WTC11 (cell line): ENCODE data around the gene LPCAT1.

Experiments used
- CTCF ChIP-seq: fragments of 200-600 bp; IDR thresholded peaks from 2 replicates; pipeline ENCODE4 v1.8.0; 2022; ENCODE audit warnings: antibody characterized with exemption
- E2F4 ChIP-seq: sonication (generic); formaldehyde crosslinking; IDR thresholded peaks from 2 replicates; pipeline ENCODE4 v1.8.1; 2022; ENCODE audit warnings: low read depth, mild to moderate bottlenecking, moderate library complexity, missing genetic modification reagents, borderline replicate concordance
- ELF4 ChIP-seq: sonication (generic); formaldehyde crosslinking; IDR thresholded peaks from 2 replicates; pipeline ENCODE4 v1.8.1; 2022; ENCODE audit warnings: low read depth, mild to moderate bottlenecking, moderate library complexity, missing genetic modification reagents
- FOXK1 ChIP-seq: sonication (generic); formaldehyde crosslinking; IDR thresholded peaks from 2 replicates; pipeline ENCODE4 v1.8.0; 2022; ENCODE audit warnings: mild to moderate bottlenecking, moderate library complexity, missing genetic modification reagents
- GRHL2 ChIP-seq: fragments of 250-450 bp; sonication (Bioruptor Pico); IDR thresholded peaks from 2 replicates; pipeline ENCODE4 v1.8.0; 2022; ENCODE audit warnings: mild to moderate bottlenecking, moderate library complexity; ENCODE audit not compliant: insufficient replicate concordance, severe bottlenecking
- HMGXB4 ChIP-seq: sonication (generic); formaldehyde crosslinking; IDR thresholded peaks from 2 replicates; pipeline ENCODE4 v1.8.1; 2023; ENCODE audit warnings: mild to moderate bottlenecking, moderate library complexity, missing genetic modification reagents
- IRF2 ChIP-seq: sonication (generic); formaldehyde crosslinking; IDR thresholded peaks from 2 replicates; pipeline ENCODE4 v1.8.0; 2022; ENCODE audit warnings: low read depth, missing genetic modification reagents, borderline replicate concordance
- MYBL2 ChIP-seq: sonication (generic); formaldehyde crosslinking; IDR thresholded peaks from 2 replicates; pipeline ENCODE4 v1.8.1; 2023; ENCODE audit warnings: mild to moderate bottlenecking, moderate library complexity, missing genetic modification reagents
- RELA ChIP-seq: sonication (generic); formaldehyde crosslinking; IDR thresholded peaks from 2 replicates; pipeline ENCODE4 v1.8.1; 2022; ENCODE audit warnings: missing genetic modification reagents, mild to moderate bottlenecking, borderline replicate concordance
- SP1 ChIP-seq: sonication (generic); formaldehyde crosslinking; conservative IDR thresholded peaks from 2 replicates; pipeline ENCODE4 v1.8.1; 2022; ENCODE audit warnings: missing genetic modification reagents
- TCF7 ChIP-seq: sonication (generic); formaldehyde crosslinking; IDR thresholded peaks from 2 replicates; pipeline ENCODE4 v1.8.0; 2022; ENCODE audit warnings: mild to moderate bottlenecking, low read depth, missing genetic modification reagents, moderate library complexity
- USF2 ChIP-seq: sonication (generic); formaldehyde crosslinking; IDR thresholded peaks from 2 replicates; pipeline ENCODE4 v1.8.1; 2023; ENCODE audit warnings: mild to moderate bottlenecking, missing genetic modification reagents, moderate library complexity
- ZNF121 ChIP-seq: sonication (generic); formaldehyde crosslinking; IDR thresholded peaks from 2 replicates; pipeline ENCODE4 v1.8.0; 2023; ENCODE audit warnings: missing genetic modification reagents
- ZNF263 ChIP-seq: sonication (generic); formaldehyde crosslinking; IDR thresholded peaks from 2 replicates; pipeline ENCODE4 v1.8.1; 2022; ENCODE audit warnings: low read depth, mild to moderate bottlenecking, moderate library complexity, missing genetic modification reagents

- TF ChIP-seq CTCF (no peak), IRF2 (CRISPR knock-in tag) (no peak), ZNF121 (CRISPR knock-in tag) (no peak), FOXK1 (CRISPR knock-in tag) (no peak), SP1 (CRISPR knock-in tag) (no peak), ZNF263 (CRISPR knock-in tag) (no peak), HMGXB4 (CRISPR knock-in tag) (no peak), ELF4 (no peak), MYBL2 (no peak), GRHL2 (CRISPR knock-in tag) (no peak), USF2 (CRISPR knock-in tag) (no peak), E2F4 (CRISPR knock-in tag) (no peak), TCF7 (CRISPR knock-in tag) (no peak), RELA (no peak)
Observed at GRCh38 chr5:1563051-1563461, 39.3 kb upstream of the LPCAT1 start.
